GM18526 (cell line): ENCODE data around the gene OSM.

Source experiments
- POLR2A ChIP-seq: IDR thresholded peaks from 3 replicates; pipeline ENCODE4 v1.6.1; 2011; ENCODE audit not compliant: insufficient read length; ENCODE audit errors: extremely low read depth

OSM gene

DNA sequence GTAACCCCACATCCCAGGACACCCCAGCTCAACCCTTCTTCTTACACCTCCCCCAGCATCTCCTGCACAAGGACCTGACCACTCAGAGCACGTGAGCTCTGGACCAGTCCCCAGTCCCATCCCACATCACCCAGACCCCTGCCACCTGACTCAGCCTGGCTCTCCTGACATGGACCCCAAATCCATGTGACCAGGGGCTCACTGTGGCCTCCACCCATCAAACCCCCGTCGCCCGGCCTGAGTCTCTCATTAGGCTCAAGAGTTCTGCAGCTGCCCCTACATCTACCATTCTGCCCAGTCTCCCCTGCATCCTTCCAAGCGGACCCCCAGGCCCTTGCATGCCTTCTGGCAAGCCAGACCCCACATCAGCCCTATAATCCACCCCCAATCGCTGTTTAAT lies 18.2 kb downstream of the OSM start:
- no peak for TF ChIP-seq POLR2A

- TF ChIP-seq POLR2A, result no peak
Observed at GRCh38 chr22:30247974-30248373, 18.7 kb downstream of the OSM start.

DNA sequence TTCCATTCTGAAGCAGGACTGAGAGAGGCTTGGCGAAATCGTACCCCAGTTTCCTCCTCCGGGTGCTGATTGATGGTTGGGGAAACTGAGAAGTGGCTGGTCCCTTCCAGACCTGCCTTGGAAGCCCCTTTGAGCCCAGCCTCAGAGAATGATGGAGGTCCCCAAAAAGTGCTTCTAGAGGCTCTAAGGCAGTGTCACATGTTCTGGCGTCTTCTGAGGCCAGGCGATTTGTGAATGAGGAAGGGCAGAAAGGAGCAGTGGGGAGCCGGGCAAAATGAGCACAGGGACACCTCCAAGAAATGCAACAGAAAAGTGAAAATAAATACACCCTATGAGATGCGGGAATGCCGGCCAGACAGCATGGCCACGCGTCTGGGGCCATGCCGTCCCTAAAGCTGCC lies 19.1 kb downstream of the OSM start:
- TF ChIP-seq POLR2A, result no peak

GRCh38 chr22:30246814-30247376 lies 19.8 kb downstream of the OSM start:
- no peak for TF ChIP-seq POLR2A

GRCh38 chr22:30245985-30246813 lies 20.5 kb downstream of the OSM start, which contains the start of gene LIF:
TSS of gene LIF (minus strand) at chr22:30246759. CDS start at chr22:30246695, 64 bp downstream.
- TF ChIP-seq POLR2A, result no peak

- no peak for TF ChIP-seq POLR2A
Observed at GRCh38 chr22:30245181-30245984, 21.3 kb downstream of the OSM start.

DNA sequence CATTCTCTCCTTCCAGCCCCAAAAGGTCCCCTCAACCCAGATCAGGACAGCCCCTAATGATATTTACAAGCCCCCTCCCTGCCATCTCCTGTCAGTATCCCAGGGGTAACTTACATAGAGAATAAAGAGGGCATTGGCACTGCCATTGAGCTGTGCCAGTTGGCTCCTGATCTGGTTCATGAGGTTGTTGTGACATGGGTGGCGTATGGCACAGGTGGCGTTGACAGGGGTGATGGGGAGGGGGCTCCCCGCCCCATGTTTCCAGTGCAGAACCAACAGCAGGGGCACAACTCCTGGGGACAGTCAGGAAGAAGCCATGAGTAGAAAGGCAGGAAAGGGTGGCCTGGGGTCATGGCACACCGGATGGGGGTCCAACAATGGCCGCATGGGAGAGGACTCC lies 22.0 kb downstream of the OSM start:
- TF ChIP-seq POLR2A, result no peak

DNA sequence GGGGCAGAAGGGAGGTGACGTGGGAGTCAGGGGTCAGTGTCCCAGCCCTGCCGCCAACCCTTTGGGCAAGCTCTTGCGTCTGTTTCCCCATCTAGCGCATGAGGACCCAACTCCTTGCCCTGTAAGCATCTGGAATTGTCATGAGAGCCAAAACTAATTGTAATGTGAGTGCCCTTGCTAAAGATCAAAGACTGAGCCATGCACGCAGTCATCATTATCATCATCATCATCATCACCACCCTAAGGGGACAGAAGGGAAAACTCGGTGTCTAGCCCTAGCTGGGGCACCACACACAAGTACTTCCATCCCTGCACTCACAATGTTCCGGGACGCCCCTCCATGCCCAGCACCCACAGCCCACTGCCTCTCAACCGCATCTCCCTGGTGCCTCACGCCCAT lies 22.6 kb downstream of the OSM start:
- TF ChIP-seq POLR2A, result no peak

DNA sequence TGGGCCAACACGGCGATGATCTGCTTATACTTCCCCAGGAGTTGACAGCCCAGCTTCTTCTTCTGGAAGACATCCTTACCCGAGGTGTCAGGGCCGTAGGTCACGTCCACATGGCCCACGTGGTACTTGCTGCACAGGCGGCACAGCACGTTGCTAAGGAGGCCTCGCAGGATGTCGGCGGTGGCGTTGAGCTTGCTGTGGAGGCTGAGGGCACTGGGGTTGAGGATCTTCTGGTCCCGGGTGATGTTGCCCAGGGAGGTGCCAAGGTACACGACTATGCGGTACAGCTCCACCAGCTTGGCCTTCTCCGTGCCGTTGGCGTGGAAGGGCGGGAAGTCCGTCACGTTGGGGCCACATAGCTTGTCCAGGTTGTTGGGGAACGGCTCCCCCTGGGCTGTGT lies 23.0 kb downstream of the OSM start:
- TF ChIP-seq POLR2A, result no peak

GRCh38 chr22:30241576-30242371 lies 24.9 kb downstream of the OSM start:
- no peak for TF ChIP-seq POLR2A

DNA sequence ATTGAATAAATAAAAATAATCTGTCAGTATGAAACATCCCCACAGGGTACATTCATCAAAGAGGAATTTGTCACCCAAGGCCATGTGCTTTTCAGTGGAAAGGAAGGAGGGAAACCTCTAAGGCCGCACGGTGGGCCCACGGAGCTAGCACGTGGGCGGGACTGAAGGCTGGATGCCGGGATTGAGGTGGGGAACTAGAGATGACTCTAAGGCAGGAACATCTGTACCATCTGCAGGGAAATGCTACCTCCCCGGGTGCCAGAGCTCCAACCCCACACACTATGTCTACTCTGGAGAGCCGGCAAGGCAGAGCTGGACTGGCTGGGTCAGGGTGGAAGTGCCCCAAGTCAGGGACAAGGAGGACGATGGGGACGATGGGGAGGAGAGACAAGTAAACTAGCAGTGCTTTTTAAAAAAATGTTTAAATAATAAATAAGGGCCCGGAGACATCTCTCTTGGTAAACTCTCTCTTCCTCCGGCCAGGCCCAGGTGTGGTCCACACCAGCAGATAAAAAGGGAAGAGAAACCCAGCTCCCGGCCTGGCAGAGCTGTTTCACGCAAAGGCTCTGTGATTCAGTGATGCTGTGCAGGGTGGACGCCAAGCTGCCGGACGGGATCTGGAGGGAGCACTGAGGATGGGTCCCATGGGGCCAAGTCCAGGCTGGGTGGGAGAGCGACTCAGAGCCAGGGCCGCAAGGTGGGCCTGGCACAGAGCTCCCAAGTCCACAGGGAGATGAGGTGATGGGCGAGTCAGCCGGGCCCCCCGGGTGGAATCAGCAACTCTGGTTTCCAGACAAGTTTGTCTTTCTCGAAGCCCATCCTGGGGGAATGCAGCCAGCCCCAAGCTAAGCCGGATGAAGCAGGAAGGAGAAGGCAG lies 25.9 kb downstream of the OSM start:
- TF ChIP-seq POLR2A, result no peak

GRCh38 chr22:30239488-30240405 lies 26.9 kb downstream of the OSM start:
- TF ChIP-seq POLR2A, result no peak
